GM12874 (cell line): ENCODE measurements around the gene PRAMEF14.
"Not testable (repeated sequence)": the region's sequence is repeated elsewhere in the genome, so short reads cannot be mapped to it uniquely, and the experiment has no call there.

ENCODE experiments used
- CTCF ChIP-seq: IDR thresholded peaks from 2 replicates; pipeline ENCODE4 v1.5.1; 2011; ENCODE audit warnings: low read depth, mild to moderate bottlenecking, control low read depth, low read length, moderate library complexity; ENCODE audit not compliant: insufficient read depth

Gene PRAMEF14

GRCh38 chr1:13347034-13347433 lies at the start of gene PRAMEF14:
Gene PRAMEF14 (minus strand): TSS chr1:13347134. CDS start chr1:13345314, 1,820 bp downstream.
- TF ChIP-seq CTCF = not testable (repeated sequence)

- not testable (repeated sequence) for TF ChIP-seq CTCF
Measured at GRCh38 chr1:13389332-13389731, 42.4 kb upstream of the PRAMEF14 start, which contains the start of gene PRAMEF17. Gene PRAMEF17 (plus strand): TSS chr1:13389632. CDS start chr1:13389658, 26 bp downstream.

- TF ChIP-seq CTCF = 0 out of 2 replicates have a peak, but pooled peaks have one; percentile 25
Measured at GRCh38 chr1:13368544-13368943, 21.6 kb upstream of the PRAMEF14 start.

GRCh38 chr1:13356774-13357173 lies 9.8 kb upstream of the PRAMEF14 start:
- TF ChIP-seq CTCF = peak; percentile 46

GRCh38 chr1:13315281-13315680 lies 31.7 kb downstream of the PRAMEF14 start, which contains the start of gene PRAMEF15:
Gene PRAMEF15 (plus strand): TSS chr1:13315581. CDS start chr1:13318408, 2,827 bp downstream.
- not testable (repeated sequence) for TF ChIP-seq CTCF

- not testable (repeated sequence) for TF ChIP-seq CTCF
Measured at GRCh38 chr1:13303239-13303638, 43.7 kb downstream of the PRAMEF14 start, which contains the start of gene PRAMEF33. Gene PRAMEF33 (plus strand): TSS chr1:13303539. CDS start chr1:13305955, 2,416 bp downstream.
